Loucy (cell line): ENCODE data around the gene DNM3.

ENCODE experiments used
- H2AFZ ChIP-seq: fragments of 200-600 bp; sonication (generic); 2 replicates; pipeline ENCODE4 v1.6.0; 2016; ENCODE audit warnings: antibody characterized with exemption, mild to moderate bottlenecking, low read length, moderate library complexity
- H3F3A ChIP-seq: fragments of 200-600 bp; 2 replicates; pipeline ENCODE4 v1.6.0; 2016; ENCODE audit warnings: antibody characterized with exemption, low read depth, mild to moderate bottlenecking
- H3K27me3 ChIP-seq: fragments of 200-600 bp; sonication (generic); 2 replicates; pipeline ENCODE4 v1.6.1; 2014; ENCODE audit warnings: low read length, mild to moderate bottlenecking; ENCODE audit not compliant: insufficient read depth, poor library complexity, severe bottlenecking
- H3K36me3 ChIP-seq: fragments of 200-600 bp; sonication (generic); 2 replicates; pipeline ENCODE4 v1.6.1; 2016; ENCODE audit warnings: low read length; ENCODE audit not compliant: insufficient read depth
- H3K4me1 ChIP-seq: fragments of 200-600 bp; sonication (generic); 2 replicates; pipeline ENCODE4 v1.5.1; 2014; ENCODE audit warnings: low read length, mild to moderate bottlenecking; ENCODE audit not compliant: insufficient read depth, poor library complexity, severe bottlenecking
- H3K4me2 ChIP-seq: fragments of 200-600 bp; sonication (generic); 2 replicates; pipeline ENCODE4 v1.6.0; 2014; ENCODE audit warnings: antibody characterized with exemption, low read length, low read depth, mild to moderate bottlenecking; ENCODE audit not compliant: poor library complexity, severe bottlenecking
- H3K4me3 ChIP-seq: fragments of 200-600 bp; sonication (generic); 2 replicates; pipeline ENCODE4 v1.5.1; 2014; ENCODE audit warnings: low read length, mild to moderate bottlenecking, mixed read lengths; ENCODE audit not compliant: poor library complexity, severe bottlenecking
- H3K79me2 ChIP-seq: fragments of 200-600 bp; sonication (generic); 2 replicates; pipeline ENCODE4 v1.6.1; 2014; ENCODE audit warnings: low read length; ENCODE audit not compliant: insufficient read depth
- H3K9ac ChIP-seq: fragments of 200-600 bp; sonication (generic); 2 replicates; pipeline ENCODE4 v1.6.0; 2014; ENCODE audit warnings: mild to moderate bottlenecking, low read depth, low read length, moderate library complexity; ENCODE audit not compliant: poor library complexity, severe bottlenecking
- H3K9me2 ChIP-seq: fragments of 200-600 bp; sonication (generic); replicated peaks from 2 replicates; pipeline ENCODE4 v1.6.1; 2016; ENCODE audit warnings: low read depth, low read length, mixed read lengths
- H3K9me3 ChIP-seq: fragments of 200-600 bp; sonication (generic); 2 replicates; pipeline ENCODE4 v1.6.1; 2014; ENCODE audit warnings: mild to moderate bottlenecking, antibody characterized with exemption, low read length, low read depth; ENCODE audit not compliant: insufficient read depth
- H4K20me1 ChIP-seq: fragments of 200-600 bp; sonication (generic); 2 replicates; pipeline ENCODE4 v1.6.0; 2014; ENCODE audit warnings: antibody characterized with exemption, low read length, mild to moderate bottlenecking; ENCODE audit not compliant: insufficient read depth, poor library complexity, severe bottlenecking
- EZH2phosphoT487 ChIP-seq: fragments of 200-600 bp; IDR thresholded peaks from 2 replicates; pipeline ENCODE4 v1.6.1; 2018; ENCODE audit warnings: antibody characterized with exemption, mild to moderate bottlenecking, moderate library complexity, borderline replicate concordance
- TF ChIP-seq, protein P1 (sequence below): fragments of 200-600 bp; sonication (generic); conservative IDR thresholded peaks from 2 replicates; pipeline ENCODE4 v1.5.1; 2014; ENCODE audit warnings: mild to moderate bottlenecking, antibody characterized with exemption, low read length

DNM3 gene

DNA sequence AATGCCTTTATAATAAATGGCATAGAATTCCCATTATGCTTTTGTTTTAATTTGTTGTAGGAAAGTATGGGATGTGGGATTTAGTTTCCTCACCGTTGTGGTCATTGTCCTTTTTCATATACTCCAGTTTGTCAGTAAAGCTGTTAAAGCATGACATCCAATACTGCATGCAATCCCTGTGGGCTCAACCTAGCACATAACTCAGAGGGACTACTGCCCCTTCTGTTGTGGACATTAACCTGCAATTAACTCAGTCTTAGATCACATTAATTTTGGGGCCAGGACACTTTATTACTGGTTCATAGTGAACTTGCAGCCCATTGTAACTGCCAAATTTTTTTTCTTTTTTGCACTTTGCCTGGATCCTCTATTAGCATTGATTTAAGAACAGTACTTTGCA, 112.5 kb downstream of the DNM3 start:
- H3K79me2 ChIP-seq, result no peaks in the 10 kb centered on the region
- H2AFZ ChIP-seq, result no peak overlapping the region
- no peak for TF ChIP-seq EZH2phosphoT487
- TF ChIP-seq, protein P1, sequence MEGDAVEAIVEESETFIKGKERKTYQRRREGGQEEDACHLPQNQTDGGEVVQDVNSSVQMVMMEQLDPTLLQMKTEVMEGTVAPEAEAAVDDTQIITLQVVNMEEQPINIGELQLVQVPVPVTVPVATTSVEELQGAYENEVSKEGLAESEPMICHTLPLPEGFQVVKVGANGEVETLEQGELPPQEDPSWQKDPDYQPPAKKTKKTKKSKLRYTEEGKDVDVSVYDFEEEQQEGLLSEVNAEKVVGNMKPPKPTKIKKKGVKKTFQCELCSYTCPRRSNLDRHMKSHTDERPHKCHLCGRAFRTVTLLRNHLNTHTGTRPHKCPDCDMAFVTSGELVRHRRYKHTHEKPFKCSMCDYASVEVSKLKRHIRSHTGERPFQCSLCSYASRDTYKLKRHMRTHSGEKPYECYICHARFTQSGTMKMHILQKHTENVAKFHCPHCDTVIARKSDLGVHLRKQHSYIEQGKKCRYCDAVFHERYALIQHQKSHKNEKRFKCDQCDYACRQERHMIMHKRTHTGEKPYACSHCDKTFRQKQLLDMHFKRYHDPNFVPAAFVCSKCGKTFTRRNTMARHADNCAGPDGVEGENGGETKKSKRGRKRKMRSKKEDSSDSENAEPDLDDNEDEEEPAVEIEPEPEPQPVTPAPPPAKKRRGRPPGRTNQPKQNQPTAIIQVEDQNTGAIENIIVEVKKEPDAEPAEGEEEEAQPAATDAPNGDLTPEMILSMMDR, result no peak
- H3K4me3 ChIP-seq, result no peak overlapping the region
- H3K4me1 ChIP-seq, result no peaks in the 10 kb centered on the region
- no peak overlapping the region for H3K4me2 ChIP-seq
- no peaks in the 10 kb centered on the region for H3K27me3 ChIP-seq
- no peaks in the 10 kb centered on the region for H3K36me3 ChIP-seq
- no peaks in the 10 kb centered on the region for H3K9me3 ChIP-seq
- no peaks in the 10 kb centered on the region for H4K20me1 ChIP-seq
- no peaks in the 10 kb centered on the region for H3F3A ChIP-seq
- no peak overlapping the region for H3K9ac ChIP-seq
- H3K9me2 ChIP-seq, result no peaks in the 10 kb centered on the region

DNA sequence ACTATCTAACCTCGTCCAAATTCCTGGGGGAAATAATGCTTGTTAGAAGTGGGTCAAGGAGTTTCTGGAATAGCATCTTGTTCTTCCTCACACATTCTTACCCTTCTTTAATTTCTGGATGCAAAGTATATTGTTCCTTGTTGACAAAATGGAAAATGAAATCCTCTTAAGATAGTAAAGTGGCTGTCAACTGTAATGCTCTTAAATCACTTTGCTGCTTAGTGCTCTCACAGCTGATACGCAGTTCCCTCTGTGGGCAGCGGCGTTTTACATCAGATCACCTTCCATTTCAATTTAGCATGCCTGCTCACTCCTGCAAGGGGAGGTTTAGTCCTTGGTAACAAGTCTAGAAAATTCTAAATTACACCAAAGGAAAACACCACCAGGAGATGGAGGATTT, 113.1 kb downstream of the DNM3 start:
- no peak for TF ChIP-seq EZH2phosphoT487
- TF ChIP-seq, protein P1, result no peak
- Histone ChIP-seq H2AFZ (no peak overlapping the region), H3K9me3 (no peaks in the 10 kb centered on the region), H3K4me3 (no peak overlapping the region), H3K27me3 (no peaks in the 10 kb centered on the region), H3K36me3 (no peaks in the 10 kb centered on the region), H4K20me1 (no peaks in the 10 kb centered on the region), H3K4me2 (no peak overlapping the region), H3K79me2 (no peaks in the 10 kb centered on the region), H3K9me2 (no peaks in the 10 kb centered on the region), H3F3A (no peaks in the 10 kb centered on the region), H3K9ac (no peak overlapping the region), H3K4me1 (no peaks in the 10 kb centered on the region)

DNA sequence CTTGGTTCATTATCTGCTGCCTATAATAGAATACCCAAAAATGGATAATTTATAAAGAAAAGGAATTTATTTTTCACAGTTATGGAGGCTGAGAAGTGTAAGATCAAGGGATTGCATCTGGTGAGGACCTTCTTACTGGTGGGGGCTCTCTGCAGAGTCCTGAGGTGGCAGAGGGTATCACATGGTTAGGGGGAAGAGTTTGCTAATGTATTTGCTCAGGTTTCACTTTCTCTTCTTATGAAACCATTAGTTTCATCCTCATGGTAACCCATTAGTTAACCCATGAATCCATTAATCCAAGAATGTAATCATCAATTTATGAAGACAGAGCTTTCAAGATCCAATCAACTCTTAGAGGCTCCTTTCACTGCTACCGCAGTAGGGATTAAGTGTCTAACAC, 120.6 kb downstream of the DNM3 start:
- no peak overlapping the region for H3K4me2 ChIP-seq
- no peaks in the 10 kb centered on the region for H3K27me3 ChIP-seq

More for the DNA sequence above, 120.6 kb downstream of the DNM3 start:
- TF ChIP-seq, protein P1, result no peak
- no peak for TF ChIP-seq EZH2phosphoT487
- Histone ChIP-seq H3K4me1 (no peaks in the 10 kb centered on the region), H3K9me3 (no peaks in the 10 kb centered on the region), H3K9me2 (no peaks in the 10 kb centered on the region), H3F3A (no peaks in the 10 kb centered on the region), H3K36me3 (no peaks in the 10 kb centered on the region), H3K4me3 (no peak overlapping the region), H2AFZ (no peak overlapping the region; the same call in 1 of the 2 replicates), H4K20me1 (no peaks in the 10 kb centered on the region), H3K79me2 (no peaks in the 10 kb centered on the region), H3K9ac (no peak overlapping the region)
